Measurements from ENCODE around the gene CDKN2B.

CDKN2B gene

GRCh38 chr9:22044583-22044982 lies 35.5 kb upstream of the CDKN2B start:
- TF ChIP-seq CTCF (conservative IDR thresholded peaks at IDR 0.05; ENCODE audit: low read depth, low read length): no peak
- H3K4me2 ChIP-seq: no peak overlapping the region
- no peak overlapping the region for H3K27ac ChIP-seq
- no peaks in the 10 kb centered on the region for H3K27me3 ChIP-seq (ENCODE audit: insufficient read depth, low read depth)
- no peak overlapping the region for H3K9ac ChIP-seq
- H4K20me1 ChIP-seq (ENCODE audit: insufficient read depth): no peaks in the 10 kb centered on the region
- H3K4me1 ChIP-seq (ENCODE audit: low read depth, poor library complexity, severe bottlenecking): peaks cover 57% of the 10 kb centered on the region
- no peak overlapping the region for H2AFZ ChIP-seq (ENCODE audit: low read depth)
- no peaks in the 10 kb centered on the region for H3K79me2 ChIP-seq (ENCODE audit: insufficient read depth, low read depth)
- no peaks in the 10 kb centered on the region for H3K36me3 ChIP-seq (ENCODE audit: insufficient read depth)
- H3K4me3 ChIP-seq (IDR thresholded peaks at IDR 0.05; ENCODE audit: insufficient read depth, low read depth, low read length): no peak overlapping the region

- H3K4me2 ChIP-seq: no peak overlapping the region
These were observed 34.8 kb upstream of the CDKN2B start for GRCh38 chr9:22043928-22044327.

GRCh38 chr9:22041775-22042174 lies 32.7 kb upstream of the CDKN2B start:
- H4K20me1 ChIP-seq (ENCODE audit: insufficient read depth): no peaks in the 10 kb centered on the region
- no peaks in the 10 kb centered on the region for H3K79me2 ChIP-seq (ENCODE audit: insufficient read depth, low read depth)
- no peak overlapping the region for H3K27ac ChIP-seq
- H3K4me1 ChIP-seq (ENCODE audit: low read depth, poor library complexity, severe bottlenecking): peaks cover 77% of the 10 kb centered on the region
- H3K4me2 ChIP-seq: no peak overlapping the region
- H3K36me3 ChIP-seq (ENCODE audit: insufficient read depth): no peaks in the 10 kb centered on the region
- no peak for TF ChIP-seq CTCF (conservative IDR thresholded peaks at IDR 0.05; ENCODE audit: low read depth, low read length)
- H3K9ac ChIP-seq: no peak overlapping the region
- no peak overlapping the region for H2AFZ ChIP-seq (ENCODE audit: low read depth)
- no peak overlapping the region for H3K4me3 ChIP-seq (IDR thresholded peaks at IDR 0.05; ENCODE audit: insufficient read depth, low read depth, low read length)
- H3K27me3 ChIP-seq (ENCODE audit: insufficient read depth, low read depth): no peaks in the 10 kb centered on the region

More at GRCh38 chr9:22043928-22044327, 34.8 kb upstream of the CDKN2B start:
- no peaks in the 10 kb centered on the region for H3K36me3 ChIP-seq (ENCODE audit: insufficient read depth)
- no peak overlapping the region for H3K9ac ChIP-seq
- H4K20me1 ChIP-seq (ENCODE audit: insufficient read depth): no peaks in the 10 kb centered on the region
- no peak overlapping the region for H3K4me3 ChIP-seq (IDR thresholded peaks at IDR 0.05; ENCODE audit: insufficient read depth, low read depth, low read length)
- no peak overlapping the region for H3K27ac ChIP-seq
- no peaks in the 10 kb centered on the region for H3K27me3 ChIP-seq (ENCODE audit: insufficient read depth, low read depth)
- no peak for TF ChIP-seq CTCF (conservative IDR thresholded peaks at IDR 0.05; ENCODE audit: low read depth, low read length)
- peaks cover 57% of the 10 kb centered on the region for H3K4me1 ChIP-seq (ENCODE audit: low read depth, poor library complexity, severe bottlenecking)
- no peak overlapping the region for H2AFZ ChIP-seq (ENCODE audit: low read depth)
- H3K79me2 ChIP-seq (ENCODE audit: insufficient read depth, low read depth): no peaks in the 10 kb centered on the region

GRCh38 chr9:22041344-22041743 lies 32.2 kb upstream of the CDKN2B start:
- Histone ChIP-seq H3K4me2 (no peak overlapping the region), H3K4me1 (ENCODE audit: low read depth, poor library complexity, severe bottlenecking) (peaks cover 82% of the 10 kb centered on the region), H3K4me3 (IDR thresholded peaks at IDR 0.05; ENCODE audit: insufficient read depth, low read depth, low read length) (no peak overlapping the region), H3K9ac (no peak overlapping the region), H2AFZ (ENCODE audit: low read depth) (no peak overlapping the region), H3K27ac (no peak overlapping the region), H3K79me2 (ENCODE audit: insufficient read depth, low read depth) (no peaks in the 10 kb centered on the region), H3K27me3 (ENCODE audit: insufficient read depth, low read depth) (no peaks in the 10 kb centered on the region), H4K20me1 (ENCODE audit: insufficient read depth) (no peaks in the 10 kb centered on the region), H3K36me3 (ENCODE audit: insufficient read depth) (no peaks in the 10 kb centered on the region)
- TF ChIP-seq CTCF (conservative IDR thresholded peaks at IDR 0.05; ENCODE audit: low read depth, low read length): no peak
